Fibroblast of skin of right quadriceps (primary cell): ENCODE measurements around the gene CECR2.

Experiments used
- DNase-seq: peaks from one replicate; pipeline ENCODE4 v3.0.0-alpha.2; 2013

The CECR2 gene

GRCh38 chr22:17368554-17369438, 464 bp upstream of the CECR2 start:
- no peak for DNase-seq

- no peak for DNase-seq
Measured at GRCh38 chr22:17370026-17370765, 936 bp downstream of the CECR2 start.

- DNase-seq = no peak
Measured at GRCh38 chr22:17370766-17371432, 1.6 kb downstream of the CECR2 start.

GRCh38 chr22:17371448-17371847, 2.2 kb downstream of the CECR2 start:
- no peak for DNase-seq

GRCh38 chr22:17373855-17374254, 4.6 kb downstream of the CECR2 start:
- no peak for DNase-seq

GRCh38 chr22:17375914-17376614, 6.8 kb downstream of the CECR2 start:
- no peak for DNase-seq

GRCh38 chr22:17376950-17377349, 7.7 kb downstream of the CECR2 start:
- DNase-seq = no peak

- DNase-seq = no peak
Measured at GRCh38 chr22:17379944-17380343, 10.7 kb downstream of the CECR2 start.

- no peak for DNase-seq
Measured at GRCh38 chr22:17380359-17381087, 11.3 kb downstream of the CECR2 start.

GRCh38 chr22:17381192-17381913, 12.1 kb downstream of the CECR2 start:
- DNase-seq = no peak

GRCh38 chr22:17384612-17385330, 15.5 kb downstream of the CECR2 start:
- DNase-seq = no peak

- DNase-seq = no peak
Measured at GRCh38 chr22:17387356-17387755, 18.1 kb downstream of the CECR2 start.

- no peak for DNase-seq
Measured at GRCh38 chr22:17388235-17388634, 19.0 kb downstream of the CECR2 start.

GRCh38 chr22:17390087-17390486, 20.8 kb downstream of the CECR2 start:
- DNase-seq = no peak

- no peak for DNase-seq
Measured at GRCh38 chr22:17396516-17396915, 27.3 kb downstream of the CECR2 start.

- DNase-seq = no peak
Measured at GRCh38 chr22:17397756-17398547, 28.7 kb downstream of the CECR2 start.

- DNase-seq = no peak
Measured at GRCh38 chr22:17400305-17400704, 31.0 kb downstream of the CECR2 start.

GRCh38 chr22:17401728-17402127, 32.5 kb downstream of the CECR2 start:
- DNase-seq = no peak

- DNase-seq = no peak
Measured at GRCh38 chr22:17402293-17402692, 33.0 kb downstream of the CECR2 start.

- no peak for DNase-seq
Measured at GRCh38 chr22:17403906-17404305, 34.6 kb downstream of the CECR2 start.
